H1 (cell line): Measurements from ENCODE around the gene PIGA. TPM values are rescaled to one million over a fixed set of nuclear protein-coding genes. Genes with fewer than 3 reads are reported as not detected.

ENCODE experiments used
- CTCF ChIA-PET: fragments of 300-600 bp; sonication (Branson Sonifier 250); formaldehyde crosslinking; loops from one replicate; lab custom pipeline; 2021; ENCODE audit not compliant: partially characterized antibody; lab: Charles Lee
- POLR2A ChIA-PET: fragments of 300-600 bp; sonication (Branson Sonifier 250); formaldehyde crosslinking; loops from one replicate; lab custom pipeline; 2021; ENCODE audit warnings: inconsistent platforms; ENCODE audit not compliant: partially characterized antibody; lab: Charles Lee
- DNase-seq, 2 experiments: peaks; one replicate each; pipeline versions ENCODE4 v3.0.0 to v3.0.0-alpha.2; 2010 to 2022; ENCODE audit warnings: low spot score in 2 of 2, low read depth in 1 of 2, mixed read lengths in 1 of 2
- FAIRE-seq: peaks from 2 replicates; lab custom pipeline; 2011; peaks lifted over from hg19 to GRCh38; lab: Jason Lieb, UNC
- H2AFZ ChIP-seq: 2 replicates; pipeline ENCODE4 v1.8.1; 2012; ENCODE audit warnings: low read length, inconsistent platforms
- H2AK5ac ChIP-seq: 2 replicates; pipeline ENCODE4 v1.6.1; 2013; ENCODE audit warnings: low read depth, low read length
- H2BK120ac ChIP-seq: replicated peaks from 2 replicates; pipeline ENCODE3; 2013; ENCODE audit warnings: low read depth, low read length, inconsistent platforms
- H2BK12ac ChIP-seq: 2 replicates; pipeline ENCODE4 v1.6.1; 2013; ENCODE audit warnings: low read depth, low read length
- H2BK15ac ChIP-seq: 2 replicates; pipeline ENCODE4 v1.6.1; 2013; ENCODE audit warnings: low read length
- H2BK20ac ChIP-seq: 2 replicates; pipeline ENCODE4 v1.6.1; 2013; ENCODE audit warnings: low read length
- H2BK5ac ChIP-seq: 2 replicates; pipeline ENCODE4 v1.6.1; 2013; ENCODE audit warnings: low read depth, low read length
- H3K14ac ChIP-seq: 2 replicates; pipeline ENCODE4 v1.6.1; 2013; ENCODE audit warnings: inconsistent platforms; ENCODE audit not compliant: insufficient read length
- H3K18ac ChIP-seq: 2 replicates; pipeline ENCODE4 v1.6.1; 2013; ENCODE audit warnings: low read length; ENCODE audit errors: extremely low read depth
- H3K23ac ChIP-seq: 2 replicates; pipeline ENCODE4 v1.6.1; 2013; ENCODE audit warnings: inconsistent platforms; ENCODE audit not compliant: insufficient read length
- H3K23me2 ChIP-seq: 2 replicates; pipeline ENCODE4 v1.6.1; 2013; ENCODE audit warnings: low read depth, low read length
- H3K27ac ChIP-seq: 2 replicates; pipeline ENCODE4 v1.6.1; 2011; ENCODE audit warnings: low read depth, low read length, inconsistent platforms
- H3K27me3 ChIP-seq, 4 experiments: replicated peaks in 1 of 4; 1 replicate in 1 of 4; 2 replicates in 3 of 4; pipeline versions ENCODE4 v1.6.1 to v1.8.1; 2011 to 2013; ENCODE audit warnings: low read length in 3 of 4, mild to moderate bottlenecking in 3 of 4, inconsistent platforms in 2 of 4, mixed read lengths in 2 of 4, moderate library complexity in 1 of 4; ENCODE audit not compliant: control insufficient read depth in 3 of 4, insufficient read depth in 3 of 4; ENCODE audit errors: extremely low read depth in 1 of 4
- H3K36me3 ChIP-seq, 4 experiments: 2 replicates each; pipeline versions ENCODE4 v1.6.1 to v1.8.1; 2011 to 2013; ENCODE audit warnings: mild to moderate bottlenecking in 4 of 4, low read length in 3 of 4, moderate library complexity in 2 of 4, control low read depth in 1 of 4, inconsistent platforms in 1 of 4; ENCODE audit not compliant: insufficient read depth in 4 of 4, control insufficient read depth in 2 of 4
- H3K4ac ChIP-seq: replicated peaks from 2 replicates; pipeline ENCODE3; 2013; ENCODE audit warnings: low read length, low read depth, mixed read lengths, inconsistent platforms; ENCODE audit not compliant: insufficient read length
- H3K4me1 ChIP-seq, 4 experiments: replicated peaks in 1 of 4; 1 replicate in 1 of 4; 2 replicates in 3 of 4; pipeline versions ENCODE4 v1.6.1 to v1.8.1; 2011 to 2013; ENCODE audit warnings: low read length in 3 of 4, inconsistent platforms in 2 of 4, mixed read lengths in 1 of 4; ENCODE audit not compliant: insufficient read depth in 4 of 4, control insufficient read depth in 3 of 4
- H3K4me2 ChIP-seq, 2 experiments: 2 replicates each; pipeline versions ENCODE4 v1.6.1 to v1.8.1; 2011 to 2013; ENCODE audit warnings: low read depth in 2 of 2, low read length in 2 of 2, control low read depth in 1 of 2, inconsistent platforms in 1 of 2, mild to moderate bottlenecking in 1 of 2; ENCODE audit not compliant: insufficient read depth in 1 of 2
- H3K4me3 ChIP-seq, 4 experiments: fragments of 200-600, 300-600 bp in 1 of 4; sonication (generic), shearing (Covaris generic), sonication (Bioruptor Twin) in 1 of 4; 2 replicates each; pipeline versions ENCODE4 v1.5.1 to v1.8.1; 2011 to 2016; ENCODE audit warnings: low read length in 4 of 4, low read depth in 3 of 4, control low read depth in 2 of 4, inconsistent platforms in 2 of 4, mild to moderate bottlenecking in 2 of 4, mixed read lengths in 1 of 4, moderate library complexity in 1 of 4; ENCODE audit not compliant: insufficient read depth in 2 of 4; ENCODE audit errors: extremely low read depth in 1 of 4
- H3K56ac ChIP-seq: replicated peaks from 2 replicates; pipeline ENCODE3; 2013; ENCODE audit warnings: low read depth, mild to moderate bottlenecking, mixed read lengths, low read length, inconsistent platforms; ENCODE audit not compliant: insufficient read length
- H3K79me1 ChIP-seq: 2 replicates; pipeline ENCODE4 v1.6.1; 2013; ENCODE audit warnings: low read depth, low read length, control low read depth
- H3K79me2 ChIP-seq, 2 experiments: 2 replicates each; pipeline versions ENCODE4 v1.6.1 to v1.8.1; 2012 to 2013; ENCODE audit warnings: low read length in 2 of 2, mild to moderate bottlenecking in 2 of 2, inconsistent platforms in 1 of 2; ENCODE audit not compliant: insufficient read depth in 2 of 2, control insufficient read depth in 1 of 2
- H3K9ac ChIP-seq, 4 experiments: replicated peaks in 1 of 4; 1 replicate in 1 of 4; 2 replicates in 3 of 4; pipeline versions ENCODE4 v1.6.1 to v1.8.1; 2011 to 2013; ENCODE audit warnings: low read depth in 3 of 4, low read length in 3 of 4, control low read depth in 2 of 4, mild to moderate bottlenecking in 2 of 4, moderate library complexity in 2 of 4, inconsistent platforms in 1 of 4; ENCODE audit errors: extremely low read depth in 1 of 4
- H3K9me3 ChIP-seq, 2 experiments: 2 replicates each; pipeline versions ENCODE4 v1.6.1 to v1.8.1; 2012 to 2013; ENCODE audit warnings: mild to moderate bottlenecking in 2 of 2, moderate library complexity in 2 of 2, control low read depth in 1 of 2, inconsistent platforms in 1 of 2, low read depth in 1 of 2, low read length in 1 of 2, mixed read lengths in 1 of 2; ENCODE audit not compliant: insufficient read depth in 2 of 2
- H4K20me1 ChIP-seq, 2 experiments: replicated peaks in 1 of 2; 2 replicates each; pipeline versions ENCODE3 to v1.8.1; 2011 to 2013; ENCODE audit warnings: inconsistent platforms in 2 of 2, low read length in 2 of 2, mild to moderate bottlenecking in 1 of 2; ENCODE audit not compliant: insufficient read depth in 2 of 2, control insufficient read depth in 1 of 2
- H4K5ac ChIP-seq: 2 replicates; pipeline ENCODE4 v1.6.1; 2013; ENCODE audit warnings: low read length, low read depth, mixed read lengths, inconsistent platforms; ENCODE audit not compliant: insufficient read length
- H4K8ac ChIP-seq: 2 replicates; pipeline ENCODE4 v1.8.0; 2013; ENCODE audit warnings: mild to moderate bottlenecking, moderate library complexity, low read length, inconsistent platforms; ENCODE audit not compliant: insufficient read depth; ENCODE audit errors: extremely low read depth
- H4K91ac ChIP-seq: replicated peaks from 2 replicates; pipeline ENCODE3; 2013; ENCODE audit warnings: low read length, mixed read lengths, inconsistent platforms; ENCODE audit not compliant: insufficient read length
- WGBS, 2 experiments: shearing (Covaris generic) in 1 of 2; methylation state at CpG; one replicate each; pipeline versions ENCODE4 v1.1.6 to v1.1.7; 2013 to 2015; ENCODE audit warnings: low lambda C conversion rate in 2 of 2, mixed read lengths in 2 of 2, inconsistent platforms in 1 of 2, low coverage in 1 of 2, missing lambda C conversion rate in 1 of 2; ENCODE audit not compliant: insufficient replicate concordance in 2 of 2, insufficient coverage in 1 of 2, insufficient read length in 1 of 2; ENCODE audit errors: extremely low coverage in 1 of 2, missing lambda C conversion rate in 1 of 2; 5-methylcytosine and 5-hydroxymethylcytosine counted together
- polyA plus RNA-seq, 7 experiments: library from polyadenylated mRNA; depleted of rRNA in 3 of 7; stranded (reverse) in 5 of 7; unstranded in 2 of 7; fragments of >200 nt in 5 of 7; fragments of 200-250 nt in 2 of 7; gene quantifications; 1 replicate in 5 of 7; 2 replicates in 1 of 7; 4 replicates in 1 of 7; pipeline versions ENCODE4 v1.2.1 to v1.2.3, GENCODE V29; 2011 to 2013; ENCODE audit warnings: missing spikeins in 2 of 7, mixed read lengths in 2 of 7
- total RNA-seq: library from RNA; stranded (reverse); fragmentation: NEBNext Ultra II Directional; extraction: Animal tissue kit (Norgen Biotek cat#: 25700); gene quantifications from 2 replicates; pipeline ENCODE4 v1.2.1, GENCODE V29; 2021

PIGA gene
- total and polyA plus RNA-seq, 2 of the 8 experiments (the other 6 are each of a cell fraction or from before 2014, with no cell fraction given), result 5.0 to 13.4 TPM

GRCh38 chrX:15319075-15319474 lies 16.2 kb downstream of the PIGA start:
- 88% methylated on average over 4 of the region's 4 CpGs; no CpG with 5 or more reads in 1 of the 2 experiments for WGBS, 2 experiments
- H4K5ac ChIP-seq, result no peak overlapping the region
- H3K4ac ChIP-seq, result no peak overlapping the region
- no peak overlapping the region for H2BK120ac ChIP-seq
- no peak overlapping the region for H3K4me3 ChIP-seq
- H3K27ac ChIP-seq, result no peak overlapping the region
- no peak overlapping the region for H3K56ac ChIP-seq
- no peak overlapping the region for H2BK15ac ChIP-seq
- no peaks in the 10 kb centered on the region for H4K20me1 ChIP-seq
- no peak overlapping the region for H3K18ac ChIP-seq
- no peaks in the 10 kb centered on the region for H3K27me3 ChIP-seq
- no peaks in the 10 kb centered on the region for H3K79me1 ChIP-seq
- H3K79me2 ChIP-seq, result no peaks in the 10 kb centered on the region
- ChIA-PET POLR2A (no interaction called here), CTCF (interaction anchor here (0.8 kb wide), 1 partner anchor 29 kb away, joined by 4 read pairs; no protein-coding TSS in a partner anchor)
- H4K8ac ChIP-seq, result no peak overlapping the region
- peaks cover 0 to 17% (median 5%) of the 10 kb centered on the region in 4 experiments; a peak in 4 of 8 replicates for H3K36me3 ChIP-seq
- H2BK5ac ChIP-seq, result no peak overlapping the region
- H3K9me3 ChIP-seq, result no peaks in the 10 kb centered on the region
- H2BK20ac ChIP-seq, result no peak overlapping the region
- H3K23me2 ChIP-seq, result no peaks in the 10 kb centered on the region
- no peak overlapping the region for H3K9ac ChIP-seq
- no peak overlapping the region for H2AK5ac ChIP-seq
- no peak overlapping the region for H3K23ac ChIP-seq
- no peak overlapping the region for H2BK12ac ChIP-seq
- DNase-seq, result no peak
- no peaks in the 10 kb centered on the region for H3K4me1 ChIP-seq
- H2AFZ ChIP-seq, result no peak overlapping the region
- H3K4me2 ChIP-seq, result no peak overlapping the region
- H4K91ac ChIP-seq, result no peak overlapping the region
- no peak for FAIRE-seq
- H3K14ac ChIP-seq, result no peak overlapping the region
